Measurements from ENCODE around the gene C4orf17. TPM values are rescaled to one million over a fixed set of nuclear protein-coding genes. Genes with fewer than 3 reads are reported as not detected.

Gene C4orf17
- total RNA-seq, 1 donor from 2014 or later, result not detected

GRCh38 chr4:99463566-99463965, 47.3 kb upstream of the C4orf17 start:
- no peaks in the 10 kb centered on the region for H3K27me3 ChIP-seq
- H3K79me2 ChIP-seq (ENCODE audit: low read depth), result no peaks in the 10 kb centered on the region
- DNase-seq (ENCODE audit: low spot score), result no peak
- H3K9ac ChIP-seq, result no peak overlapping the region
- H4K20me1 ChIP-seq (ENCODE audit: low read depth), result no peaks in the 10 kb centered on the region
- Mint-ChIP-seq H3K9me3 (no peaks in the 10 kb centered on the region), H3K4me1 (peaks cover 17% of the 10 kb centered on the region), H3K27ac (no peak overlapping the region), H3K27me3 (ENCODE audit: insufficient read depth, low read depth) (peaks cover 4% of the 10 kb centered on the region), H3K36me3 (no peaks in the 10 kb centered on the region), H3K4me3 (no peak overlapping the region)
- no peaks in the 10 kb centered on the region for H3K9me3 ChIP-seq (ENCODE audit: low read depth)
- H3K4me3 ChIP-seq, result no peak overlapping the region
- H3K27ac ChIP-seq, result no peak overlapping the region
- no peaks in the 10 kb centered on the region for H3K36me3 ChIP-seq
- no peak overlapping the region for H2AFZ ChIP-seq (replicated peaks)
- no peaks in the 10 kb centered on the region for H3K4me1 ChIP-seq
- no peak for TF ChIP-seq EZH2phosphoT487 (IDR thresholded peaks at IDR 0.05)
- no peak for TF ChIP-seq CTCF (IDR thresholded peaks at IDR 0.05)
- no peak for TF ChIP-seq EZH2 (IDR thresholded peaks at IDR 0.05)
- H3F3A ChIP-seq (ENCODE audit: low read depth), result no peaks in the 10 kb centered on the region
- H3K4me2 ChIP-seq, result no peak overlapping the region

GRCh38 chr4:99467887-99468286, 42.9 kb upstream of the C4orf17 start:
- no peaks in the 10 kb centered on the region for H3K27me3 ChIP-seq
- Mint-ChIP-seq H3K36me3 (no peaks in the 10 kb centered on the region), H3K9me3 (no peaks in the 10 kb centered on the region), H3K4me1 (peaks cover 14% of the 10 kb centered on the region), H3K27ac (peak overlapping the region; percentile 93), H3K4me3 (peak overlapping the region; percentile 31), H3K27me3 (ENCODE audit: insufficient read depth, low read depth) (peaks cover 4% of the 10 kb centered on the region)
- no peaks in the 10 kb centered on the region for H3K4me1 ChIP-seq
- no peak overlapping the region for H2AFZ ChIP-seq (replicated peaks)
- DNase-seq (ENCODE audit: low spot score), result no peak
- no peak overlapping the region for H3K4me3 ChIP-seq
- no peak overlapping the region for H3K27ac ChIP-seq
- H3K4me2 ChIP-seq, result no peak overlapping the region
- H3K36me3 ChIP-seq, result no peaks in the 10 kb centered on the region
- H3K9me3 ChIP-seq (ENCODE audit: low read depth), result no peaks in the 10 kb centered on the region
- no peaks in the 10 kb centered on the region for H3F3A ChIP-seq (ENCODE audit: low read depth)
- H4K20me1 ChIP-seq (ENCODE audit: low read depth), result no peaks in the 10 kb centered on the region
- no peaks in the 10 kb centered on the region for H3K79me2 ChIP-seq (ENCODE audit: low read depth)
- no peak overlapping the region for H3K9ac ChIP-seq
- no peak for TF ChIP-seq CTCF (IDR thresholded peaks at IDR 0.05)
- no peak for TF ChIP-seq EZH2phosphoT487 (IDR thresholded peaks at IDR 0.05)
- no peak for TF ChIP-seq EZH2 (IDR thresholded peaks at IDR 0.05)

- no peaks in the 10 kb centered on the region for H3K79me2 ChIP-seq (ENCODE audit: low read depth)
- no peak overlapping the region for H3K4me2 ChIP-seq
- Mint-ChIP-seq H3K4me1 (peaks cover 14% of the 10 kb centered on the region), H3K9me3 (no peaks in the 10 kb centered on the region), H3K4me3 (no peak overlapping the region), H3K36me3 (no peaks in the 10 kb centered on the region), H3K27ac (no peak overlapping the region), H3K27me3 (ENCODE audit: insufficient read depth, low read depth) (peaks cover 2% of the 10 kb centered on the region)
- no peak overlapping the region for H2AFZ ChIP-seq (replicated peaks)
- H3K27ac ChIP-seq, result no peak overlapping the region
- H4K20me1 ChIP-seq (ENCODE audit: low read depth), result no peaks in the 10 kb centered on the region
- TF ChIP-seq EZH2 (IDR thresholded peaks at IDR 0.05) (no peak), CTCF (IDR thresholded peaks at IDR 0.05) (no peak), EZH2phosphoT487 (IDR thresholded peaks at IDR 0.05) (no peak)
- no peak overlapping the region for H3K4me3 ChIP-seq
- no peaks in the 10 kb centered on the region for H3K9me3 ChIP-seq (ENCODE audit: low read depth)
- DNase-seq (ENCODE audit: low spot score), result no peak
- H3K4me1 ChIP-seq, result no peaks in the 10 kb centered on the region
- H3K9ac ChIP-seq, result no peak overlapping the region
- no peaks in the 10 kb centered on the region for H3K27me3 ChIP-seq
- H3F3A ChIP-seq (ENCODE audit: low read depth), result no peaks in the 10 kb centered on the region
- no peaks in the 10 kb centered on the region for H3K36me3 ChIP-seq
Measured at GRCh38 chr4:99468889-99469288, 41.9 kb upstream of the C4orf17 start.

Measured in neural progenitor cell (in vitro differentiated cells).